Naive thymus-derived CD8-positive, alpha-beta T cell (primary cell): ENCODE measurements around the gene HOXB8. TPM values are rescaled to one million over a fixed set of nuclear protein-coding genes. Genes with fewer than 3 reads are reported as not detected.

ENCODE experiments used
- ATAC-seq, 2 donors: fragments of 150-1000 bp; cut with Tn5 transposase in 1 of 2; sonication (Bioruptor Pico), chemical (Tn5 transposase) in 1 of 2; 1 replicate in 1 of 2; 2 replicates in 1 of 2; pipeline ENCODE4 v1.10.0; 2021; ENCODE audit warnings: mild to moderate bottlenecking in 2 of 2, moderate library complexity in 2 of 2
- POLR2A ChIA-PET: fragments of 350-600 bp; sonication (Branson Sonifier 250); formaldehyde crosslinking; loops from one replicate; lab custom pipeline; 2021; ENCODE audit warnings: antibody characterized with exemption; lab: Charles Lee
- DNase-seq, 10 donors: peaks; one replicate each; pipeline versions ENCODE4 v3.0.0 to v3.0.0-alpha.2; 2020 to 2022
- H3K27ac Mint-ChIP-seq, 10 donors: one replicate each; pipeline ENCODE4 v1.8.0; 2020 to 2022; ENCODE audit warnings: mild to moderate bottlenecking in 10 of 10, mixed read lengths in 10 of 10, moderate library complexity in 4 of 10, inconsistent platforms in 1 of 10
- H3K27me3 Mint-ChIP-seq, 5 donors: one replicate each; pipeline ENCODE4 v1.8.0; 2021 to 2022; ENCODE audit warnings: mixed read lengths in 5 of 5
- H3K36me3 Mint-ChIP-seq, 3 donors: one replicate each; pipeline ENCODE4 v1.8.0; 2020 to 2022; ENCODE audit warnings: mixed read lengths in 3 of 3, mild to moderate bottlenecking in 2 of 3, inconsistent platforms in 1 of 3
- H3K4me1 Mint-ChIP-seq, 4 donors: one replicate each; pipeline ENCODE4 v1.8.0; 2021 to 2022; ENCODE audit warnings: mixed read lengths in 4 of 4
- H3K4me3 Mint-ChIP-seq, 10 donors: one replicate each; pipeline ENCODE4 v1.8.0; 2020 to 2022; ENCODE audit warnings: mild to moderate bottlenecking in 10 of 10, mixed read lengths in 10 of 10, moderate library complexity in 6 of 10, inconsistent platforms in 1 of 10
- H3K9me3 Mint-ChIP-seq, 9 donors: one replicate each; pipeline ENCODE4 v1.8.0; 2020 to 2022; ENCODE audit warnings: mixed read lengths in 9 of 9, mild to moderate bottlenecking in 3 of 9, inconsistent platforms in 1 of 9, moderate library complexity in 1 of 9
- polyA plus RNA-seq, 3 donors: library from polyadenylated mRNA; unstranded; fragments of 300-500 nt; fragmentation: Illumina TruSeq; gene quantifications; one replicate each; pipeline ENCODE4 v1.2.3, GENCODE V29; 2021
- total RNA-seq, 8 experiments: library from RNA in 2 of 8; stranded (reverse) in 2 of 8; gene quantifications; one replicate each; pipeline ENCODE4 v1.2.3 and lab custom pipeline; 2021 to 2026

The HOXB8 gene
- total and polyA plus RNA-seq, 5 experiments from 2014 or later: not detected

DNA sequence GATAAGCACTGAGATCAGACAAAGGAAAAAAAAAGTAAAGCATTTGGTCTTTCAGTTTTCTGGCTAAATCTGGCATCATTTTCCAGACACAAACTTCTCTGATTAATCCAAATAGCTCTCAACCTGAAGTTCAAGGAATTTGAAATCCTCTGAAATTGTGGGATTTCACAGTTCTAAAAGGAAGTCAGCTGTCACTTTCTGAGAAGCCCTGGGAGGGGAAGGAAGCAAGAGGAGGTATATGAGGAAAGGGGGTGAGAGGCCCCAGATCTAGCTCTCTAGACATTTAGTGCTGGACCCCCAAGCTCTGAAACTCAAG, 28.6 kb upstream of the HOXB8 start:
- H3K27ac Mint-ChIP-seq: no peak overlapping the region
- ATAC-seq (no peak), DNase-seq (no peak)
- H3K4me1 Mint-ChIP-seq: peaks cover 12 to 43% (median 22%) of the 10 kb centered on the region in 4 donors
- H3K36me3 Mint-ChIP-seq: peaks cover 0 to 2% (median 0%) of the 10 kb centered on the region in 3 donors
- POLR2A ChIA-PET: interaction anchor here (0.5 kb wide), 1 partner anchor 240 kb away, joined by 3 read pairs; no protein-coding TSS in a partner anchor
- H3K9me3 Mint-ChIP-seq: no peaks in the 10 kb centered on the region
- peaks cover 46 to 99% (median 78%) of the 10 kb centered on the region in 5 donors for H3K27me3 Mint-ChIP-seq
- no peak overlapping the region for H3K4me3 Mint-ChIP-seq

DNA sequence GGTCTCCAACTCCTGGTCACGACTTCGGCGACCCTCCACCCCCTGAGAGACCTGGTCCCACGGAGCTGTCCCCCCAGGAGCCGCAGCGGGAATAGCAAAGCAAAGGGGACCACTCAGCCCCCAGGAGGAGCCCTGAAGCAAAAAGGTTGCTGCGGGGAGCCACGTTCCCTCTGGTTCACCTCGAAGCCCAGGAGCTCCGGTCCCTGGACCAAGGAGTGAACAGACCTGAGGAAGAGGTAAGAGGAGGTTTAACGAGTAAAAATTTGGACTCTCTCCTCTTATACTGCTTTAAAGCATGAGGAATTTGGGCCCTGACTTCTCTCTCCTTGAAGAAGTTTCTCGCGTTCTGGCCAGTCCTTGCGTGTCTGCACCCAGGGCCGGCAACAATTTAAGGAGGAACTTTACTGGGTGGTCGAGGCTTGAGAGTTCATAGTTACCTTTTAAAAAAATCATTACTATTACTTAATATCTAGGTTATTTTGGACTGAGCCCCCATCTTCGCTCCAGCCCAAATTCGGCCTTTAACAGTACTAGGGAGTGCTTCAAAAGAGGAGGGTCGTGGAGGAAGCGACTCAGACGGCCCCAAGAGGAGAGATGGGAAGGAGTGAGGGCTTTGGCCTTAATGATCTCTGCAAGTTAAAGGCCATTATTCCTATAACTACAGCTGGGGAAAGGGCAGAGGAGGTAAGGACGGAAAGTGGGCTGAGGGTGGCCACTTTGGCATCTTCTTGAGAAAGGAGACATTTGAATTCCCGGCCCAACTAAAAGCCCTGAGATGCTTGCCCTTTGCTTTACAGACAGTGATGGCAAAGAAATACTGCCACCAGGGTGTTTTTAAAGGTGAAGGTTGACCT, 28.0 kb upstream of the HOXB8 start:
- Mint-ChIP-seq H3K27me3 (peaks cover 49 to 99% (median 79%) of the 10 kb centered on the region in 5 donors), H3K27ac (no peak overlapping the region), H3K9me3 (no peaks in the 10 kb centered on the region), H3K36me3 (peaks cover 0 to 2% (median 0%) of the 10 kb centered on the region in 3 donors), H3K4me1 (peaks cover 12 to 43% (median 21%) of the 10 kb centered on the region in 4 donors), H3K4me3 (peak overlapping the region in 2 of 10 donors; percentile 15 to 30)
- DNase-seq: no peak
- POLR2A ChIA-PET: no interaction called here
- no peak for ATAC-seq

DNA sequence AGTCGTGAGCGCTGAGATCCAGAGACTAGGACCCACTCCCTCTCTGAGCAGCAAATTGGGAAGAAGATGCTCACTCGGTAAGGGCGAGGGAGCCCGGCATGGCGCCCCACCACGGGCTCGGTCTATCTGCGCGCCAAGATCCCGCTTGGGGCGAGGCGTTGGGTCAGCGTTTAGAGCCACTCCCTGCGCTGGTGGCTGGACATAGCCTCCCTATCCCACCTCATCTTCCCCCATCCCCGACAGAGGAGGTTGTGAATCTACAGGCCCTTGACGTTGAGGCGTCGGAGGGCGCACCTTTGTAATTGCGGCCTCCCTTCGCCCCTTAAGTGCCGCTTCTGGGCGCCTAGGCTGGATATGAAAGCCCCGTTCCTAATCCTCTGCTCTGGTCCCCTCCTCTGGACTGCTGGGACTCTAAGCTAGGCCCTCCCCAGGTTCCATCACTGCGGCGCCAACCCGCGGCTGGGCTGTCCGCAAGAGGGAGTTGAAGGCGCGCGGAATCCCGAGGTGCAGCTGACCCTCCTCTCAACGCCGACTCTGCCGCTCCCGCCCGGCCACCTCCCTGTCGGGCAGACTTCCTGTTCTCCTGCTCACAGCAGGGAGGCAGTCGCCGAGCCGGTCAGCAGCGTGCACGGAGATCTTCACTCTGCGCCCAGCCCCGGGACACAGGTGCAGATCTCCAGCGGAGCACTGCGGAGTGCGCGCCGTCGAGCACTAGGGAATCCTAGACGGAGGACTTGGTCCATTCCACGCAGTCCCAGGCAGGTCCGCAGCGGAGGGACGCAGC, 27.2 kb upstream of the HOXB8 start:
- H3K36me3 Mint-ChIP-seq: peaks cover 0 to 2% (median 0%) of the 10 kb centered on the region in 3 donors
- POLR2A ChIA-PET: no interaction called here

DNA sequence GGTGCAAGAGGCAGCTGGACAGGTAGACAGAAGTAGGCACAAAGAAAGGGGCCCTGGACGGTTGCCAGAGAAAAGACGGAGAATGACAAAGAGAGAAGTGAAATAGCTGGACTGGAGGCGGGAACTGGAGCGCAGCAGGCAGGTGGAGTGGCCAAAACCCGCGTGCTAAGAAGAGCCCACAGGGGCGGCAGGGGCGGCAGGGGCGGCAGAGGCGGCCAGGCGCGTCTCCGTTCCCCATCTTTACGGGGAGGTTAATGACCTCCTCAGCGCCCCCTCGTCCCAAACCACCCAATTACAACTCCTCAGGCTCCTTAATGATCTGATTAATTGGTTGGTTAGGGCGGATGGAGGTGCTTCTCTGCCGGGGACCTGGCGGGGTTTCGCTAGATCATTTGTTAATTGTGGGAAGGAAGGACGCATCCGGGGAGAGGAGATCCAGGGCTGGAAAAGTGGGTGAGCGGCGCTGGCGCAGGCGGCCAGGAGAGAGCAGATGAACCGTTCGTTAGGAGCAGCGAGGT, 26.5 kb upstream of the HOXB8 start:
- Mint-ChIP-seq H3K27me3 (peaks cover 54 to 100% (median 84%) of the 10 kb centered on the region in 5 donors), H3K27ac (no peak overlapping the region), H3K36me3 (peaks cover 0 to 2% (median 0%) of the 10 kb centered on the region in 3 donors), H3K9me3 (no peaks in the 10 kb centered on the region), H3K4me3 (peak overlapping the region in 7 of 10 donors; percentile 2 to 55 (median 34)), H3K4me1 (peaks cover 13 to 34% (median 16%) of the 10 kb centered on the region in 4 donors)
- POLR2A ChIA-PET: no interaction called here
- DNase-seq: no peak
- no peak for ATAC-seq

More for the DNA sequence above, 27.2 kb upstream of the HOXB8 start:
- ATAC-seq (no peak), DNase-seq (no peak)
- Mint-ChIP-seq H3K4me3 (peak overlapping the region in 4 of 10 donors; percentile 24 to 55 (median 41)), H3K27ac (no peak overlapping the region), H3K9me3 (no peaks in the 10 kb centered on the region), H3K4me1 (peaks cover 11 to 36% (median 16%) of the 10 kb centered on the region in 4 donors), H3K27me3 (peaks cover 52 to 99% (median 82%) of the 10 kb centered on the region in 5 donors)

DNA sequence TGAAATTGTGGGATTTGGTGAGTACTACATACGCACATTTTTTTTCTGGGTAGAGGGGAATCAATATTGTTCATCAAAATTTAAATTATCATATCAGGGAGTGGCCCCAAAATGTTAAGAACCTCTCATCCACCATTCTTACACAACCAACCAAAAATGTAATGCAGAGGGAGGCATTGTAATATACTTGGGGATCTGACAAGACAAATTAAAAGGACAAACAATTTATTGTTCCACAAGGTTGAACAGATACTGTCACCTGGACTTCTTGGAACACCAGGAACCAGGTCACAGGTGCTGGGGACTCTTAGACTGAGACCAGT, 25.7 kb upstream of the HOXB8 start:
- Mint-ChIP-seq H3K4me3 (no peak overlapping the region), H3K27me3 (peaks cover 52 to 100% (median 87%) of the 10 kb centered on the region in 5 donors), H3K9me3 (no peaks in the 10 kb centered on the region), H3K36me3 (peaks cover 0 to 2% (median 0%) of the 10 kb centered on the region in 3 donors), H3K27ac (no peak overlapping the region), H3K4me1 (peaks cover 11 to 32% (median 19%) of the 10 kb centered on the region in 4 donors)
- DNase-seq: no peak
- ATAC-seq: no peak
- POLR2A ChIA-PET: no interaction called here

DNA sequence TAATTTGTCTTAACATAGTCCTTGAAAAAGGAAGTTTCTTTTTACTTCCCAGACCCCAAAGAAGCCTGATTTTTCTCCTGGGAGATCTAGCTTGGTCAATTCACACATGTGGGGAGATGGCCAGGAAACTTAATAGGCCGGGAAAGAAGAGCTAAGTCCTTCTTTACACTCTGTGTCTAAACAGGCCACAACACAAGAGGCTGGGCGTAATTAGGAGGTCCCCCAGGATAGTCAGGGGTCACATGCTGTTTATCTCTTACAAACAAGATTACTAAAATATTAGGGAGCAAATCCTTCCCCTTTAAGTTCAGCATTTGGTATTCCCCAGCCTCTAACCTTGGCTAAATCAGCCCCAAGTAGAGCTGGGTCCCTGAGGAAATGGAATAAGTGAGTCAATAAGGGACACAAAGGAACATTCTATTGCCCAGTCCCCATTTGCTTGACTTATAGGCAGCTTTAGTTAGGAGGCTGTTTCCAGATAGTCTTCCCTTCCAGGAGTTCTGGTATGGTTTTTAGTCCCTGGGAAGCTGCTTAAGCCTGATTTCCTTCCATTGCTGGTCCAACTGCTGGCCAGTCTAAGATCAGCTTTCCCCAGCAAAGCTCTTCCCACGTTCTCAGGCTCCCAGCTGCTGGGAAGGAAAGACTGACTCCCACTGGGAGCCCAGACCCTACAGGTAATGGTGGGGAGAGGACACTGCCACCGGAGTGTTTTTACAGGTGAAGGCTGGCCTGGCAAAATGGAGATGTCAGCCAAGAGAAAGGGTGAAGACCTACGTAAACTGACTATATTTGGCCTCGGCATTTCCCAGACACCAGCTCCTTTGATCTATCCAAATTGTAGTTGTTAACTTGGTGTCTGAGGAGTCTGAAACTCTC, 25.1 kb upstream of the HOXB8 start:
- Mint-ChIP-seq H3K27ac (no peak overlapping the region), H3K4me3 (no peak overlapping the region), H3K27me3 (peaks cover 47 to 100% (median 87%) of the 10 kb centered on the region in 5 donors), H3K9me3 (no peaks in the 10 kb centered on the region), H3K36me3 (peaks cover 0 to 2% (median 0%) of the 10 kb centered on the region in 3 donors), H3K4me1 (peaks cover 11 to 29% (median 17%) of the 10 kb centered on the region in 4 donors)
- POLR2A ChIA-PET: no interaction called here
- DNase-seq (no peak), ATAC-seq (no peak)

DNA sequence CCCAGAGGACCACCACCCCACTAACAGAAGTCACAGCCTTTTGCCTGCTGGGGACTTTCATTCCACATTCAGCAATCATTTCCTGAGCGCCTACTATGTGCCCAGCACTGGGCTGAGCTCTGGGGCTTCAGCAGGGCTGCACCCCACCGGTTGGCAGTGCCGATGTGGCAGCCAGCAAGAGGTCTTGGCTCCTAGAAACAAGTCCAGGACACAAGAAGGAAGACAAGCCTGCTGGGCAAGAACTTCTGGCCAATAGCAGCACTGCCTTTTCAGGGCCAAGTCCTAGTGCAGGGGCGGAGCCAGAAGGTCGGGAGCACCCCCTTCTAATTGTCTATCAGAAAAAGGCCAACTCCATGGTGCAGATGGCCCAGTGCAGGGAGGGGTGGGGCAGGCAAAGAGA, 24.0 kb upstream of the HOXB8 start:
- Mint-ChIP-seq H3K27ac (no peak overlapping the region), H3K4me1 (peaks cover 11 to 29% (median 17%) of the 10 kb centered on the region in 4 donors), H3K4me3 (no peak overlapping the region), H3K36me3 (peaks cover 0 to 2% (median 0%) of the 10 kb centered on the region in 3 donors), H3K9me3 (no peaks in the 10 kb centered on the region), H3K27me3 (peaks cover 37 to 100% (median 88%) of the 10 kb centered on the region in 5 donors)
- ATAC-seq (no peak), DNase-seq (no peak)
- POLR2A ChIA-PET: no interaction called here

DNA sequence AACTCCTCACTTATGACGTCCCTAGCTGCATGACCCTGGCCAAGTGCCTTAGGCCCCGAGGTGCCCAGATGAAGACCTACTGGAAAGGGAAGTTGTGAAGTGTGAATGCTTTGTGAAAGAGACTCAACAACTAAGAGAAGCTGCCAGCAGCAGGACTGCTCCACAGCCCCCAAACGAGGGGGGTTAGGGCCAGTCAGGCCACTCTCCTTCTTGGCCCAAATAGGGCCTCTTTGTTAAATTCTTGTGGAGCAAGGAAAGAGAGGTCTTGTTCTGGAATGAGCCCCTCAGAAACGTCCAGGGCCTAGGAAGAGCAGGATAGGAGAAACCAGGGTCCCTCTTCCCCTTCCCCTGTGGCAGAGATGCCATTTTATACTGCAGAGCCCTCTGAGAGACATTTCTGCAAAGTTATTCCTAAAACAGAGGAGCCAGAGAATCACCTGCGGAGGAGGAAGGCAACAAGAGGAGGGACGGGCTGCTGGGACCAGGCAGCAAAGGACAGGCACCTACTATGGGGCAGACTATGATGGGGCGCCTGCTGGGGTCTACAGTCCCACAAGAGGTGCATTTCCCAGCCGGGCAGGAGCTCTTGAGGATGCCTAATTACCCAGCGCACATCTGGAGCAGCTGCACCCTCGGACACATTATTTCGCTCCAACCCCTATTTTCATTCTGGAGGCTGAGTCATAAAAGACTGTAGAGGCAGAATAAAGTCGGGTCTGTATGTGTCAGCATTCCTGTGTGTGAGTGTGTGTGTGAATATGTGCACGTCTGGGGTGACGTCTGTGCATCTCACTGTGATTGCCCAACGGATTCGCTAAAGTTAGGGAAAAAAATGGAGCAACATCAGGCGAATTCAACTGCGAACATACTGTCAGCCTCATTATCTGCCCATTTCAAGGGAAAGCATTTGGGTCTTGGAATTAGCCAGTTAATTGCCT, 22.5 kb upstream of the HOXB8 start:
- Mint-ChIP-seq H3K27me3 (peaks cover 32 to 99% (median 81%) of the 10 kb centered on the region in 5 donors), H3K36me3 (peaks cover 0 to 6% (median 4%) of the 10 kb centered on the region in 3 donors), H3K4me1 (peaks cover 11 to 24% (median 19%) of the 10 kb centered on the region in 4 donors), H3K9me3 (no peaks in the 10 kb centered on the region), H3K4me3 (no peak overlapping the region), H3K27ac (no peak overlapping the region)
- DNase-seq (no peak), ATAC-seq (no peak)
- POLR2A ChIA-PET: interaction anchor here (1.7 kb wide), 1 partner anchor 12 kb away, joined by 3 read pairs; the partner anchor contains the start of gene HOXB9

DNA sequence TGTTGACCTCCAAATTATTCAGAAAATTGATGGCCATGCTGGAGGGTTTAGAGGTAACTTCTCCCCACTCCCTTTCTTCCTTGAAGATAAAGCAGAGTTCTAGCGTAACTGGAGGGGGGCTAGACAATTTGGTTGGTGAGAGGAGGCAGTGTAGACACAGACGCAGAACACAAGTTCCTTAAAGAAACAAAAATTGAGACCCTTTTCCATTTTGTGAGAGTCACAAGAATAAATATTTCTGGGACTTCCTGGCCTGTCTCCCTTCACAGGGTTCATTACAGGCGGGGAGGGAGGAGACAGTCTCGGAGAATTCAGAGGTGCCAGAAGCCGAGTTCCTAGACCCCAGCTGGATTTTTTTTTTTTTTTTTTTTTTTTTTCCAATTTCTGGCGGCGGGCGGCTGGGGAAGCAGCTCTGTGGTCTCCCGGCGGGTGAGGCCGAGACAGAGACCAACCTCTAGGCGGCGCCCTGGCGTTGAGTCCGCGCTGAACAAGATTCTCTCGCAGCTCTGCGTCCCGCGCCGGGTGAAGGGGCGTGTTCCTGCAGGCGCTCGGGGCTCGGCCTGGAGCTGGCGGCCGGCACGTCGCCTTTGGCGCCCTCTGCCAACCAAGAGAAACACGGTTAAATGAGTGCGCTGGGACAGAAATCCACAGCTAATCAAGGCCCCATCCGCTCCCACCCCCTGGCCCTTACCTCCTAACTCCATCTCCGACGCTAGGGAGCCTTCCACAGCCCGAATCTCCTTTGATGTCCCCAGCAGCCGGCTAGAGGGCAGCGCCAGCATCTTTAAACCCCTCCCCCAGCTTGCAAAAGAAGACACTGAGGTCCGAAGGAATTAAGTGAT, 21.3 kb upstream of the HOXB8 start:
- Mint-ChIP-seq H3K36me3 (peaks cover 0 to 4% (median 3%) of the 10 kb centered on the region in 3 donors), H3K9me3 (no peaks in the 10 kb centered on the region), H3K4me1 (peaks cover 4 to 15% (median 13%) of the 10 kb centered on the region in 4 donors), H3K27ac (peak overlapping the region in 1 of 10 donors; percentile 62), H3K4me3 (peak overlapping the region in 6 of 10 donors; percentile 18 to 57 (median 54)), H3K27me3 (peaks cover 32 to 99% (median 83%) of the 10 kb centered on the region in 5 donors)
- DNase-seq: peak in 9 of 10 donors; percentile 35 to 61 (median 54)
- POLR2A ChIA-PET: interaction anchor here (0.6 to 1.7 kb wide), 3 partner anchors 9 to 22 kb away, joined by 3 to 4 read pairs (median 3); partner anchors contain the start of gene HOXB9
- peak; percentile 86 to 88 for ATAC-seq

DNA sequence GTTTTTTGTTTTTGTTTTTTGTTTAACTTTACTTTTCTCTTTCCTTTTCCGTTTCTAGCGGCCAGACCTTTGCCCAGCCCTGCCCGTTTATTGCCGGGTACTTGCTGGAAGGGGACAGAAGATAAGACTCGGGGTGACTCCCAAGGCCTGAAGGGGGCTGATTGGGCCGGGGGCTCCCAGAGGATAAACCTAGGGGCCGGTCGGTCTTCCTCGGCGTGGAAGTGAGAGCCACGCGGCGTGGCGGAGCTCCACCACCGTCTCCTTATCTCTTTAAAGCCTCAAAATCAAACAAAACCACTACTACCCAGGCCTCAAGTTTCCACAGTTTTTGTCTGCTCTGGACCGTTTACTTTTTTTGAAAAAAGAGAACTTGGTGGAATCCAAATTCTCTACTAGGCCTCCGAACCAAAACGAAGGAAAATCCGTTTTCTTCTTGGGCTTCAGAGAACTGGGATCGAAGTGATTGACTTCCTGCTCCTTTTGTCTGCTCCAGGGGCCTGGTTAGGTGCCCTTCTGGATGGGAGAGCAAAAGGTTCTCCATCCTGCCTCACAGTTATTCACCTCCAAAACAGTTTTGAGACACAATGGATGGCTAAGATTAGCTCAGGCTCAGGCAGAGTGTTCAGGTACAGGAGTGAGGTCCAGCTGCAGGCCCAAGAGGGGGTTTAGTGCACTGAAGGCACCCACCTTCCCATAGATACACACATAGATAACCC, 19.6 kb upstream of the HOXB8 start:
- Mint-ChIP-seq H3K27ac (no peak overlapping the region), H3K4me1 (peaks cover 2 to 15% (median 9%) of the 10 kb centered on the region in 4 donors), H3K27me3 (peaks cover 38 to 99% (median 82%) of the 10 kb centered on the region in 5 donors), H3K9me3 (no peaks in the 10 kb centered on the region), H3K36me3 (peaks cover 0 to 4% (median 3%) of the 10 kb centered on the region in 3 donors), H3K4me3 (peak overlapping the region in 7 of 10 donors; percentile 37 to 68 (median 49))
- ATAC-seq (no peak), DNase-seq (no peak)
- POLR2A ChIA-PET: no interaction called here
